GM19395 (cell line): ENCODE results near the gene PKP4.

Experiments used
- ATAC-seq: cut with Tn5 transposase; IDR thresholded peaks from one replicate; pipeline ENCODE4 v1.9.1; 2021; ENCODE audit warnings: mild to moderate bottlenecking, moderate library complexity; ENCODE audit not compliant: unreplicated experiment

The PKP4 gene

DNA sequence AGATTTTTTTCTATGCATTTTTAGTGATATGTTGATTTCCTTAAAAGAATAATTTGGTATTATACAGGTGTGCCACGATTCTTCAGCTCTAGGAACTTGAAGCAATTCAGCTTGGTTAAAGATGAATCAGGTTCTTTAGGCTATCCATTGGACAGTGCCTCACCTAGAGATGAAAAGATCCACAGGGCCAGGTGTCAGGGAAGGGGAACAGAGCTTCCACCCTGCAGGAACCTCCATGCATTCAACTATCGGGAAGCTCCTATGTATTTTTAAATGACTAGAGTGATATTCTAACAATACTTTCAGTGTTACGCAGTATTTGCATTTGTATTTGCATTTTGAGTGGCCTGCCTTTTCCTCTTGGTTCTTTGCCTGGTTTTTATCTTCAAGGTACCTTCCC is 40.2 kb downstream of the PKP4 start:
- ATAC-seq = no peak

DNA sequence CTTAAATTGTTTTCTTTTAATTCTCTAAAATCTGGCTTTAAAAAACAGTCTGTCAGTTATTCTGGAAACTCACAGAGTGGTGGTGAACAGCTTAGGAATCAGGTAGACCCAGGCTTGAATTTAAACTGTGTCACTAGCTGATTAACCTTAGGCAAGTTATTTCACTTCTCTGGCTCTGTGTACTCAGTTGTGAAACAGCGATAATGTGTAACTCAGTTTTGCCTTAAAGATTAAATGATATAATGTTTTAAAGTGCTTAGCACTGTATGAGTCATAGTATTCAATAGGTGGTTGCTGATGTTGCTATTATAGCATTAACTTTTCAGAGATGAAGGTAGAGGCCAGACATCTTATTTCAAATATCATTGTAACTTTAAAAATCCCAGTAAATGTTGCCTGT is 40.7 kb downstream of the PKP4 start:
- no peak for ATAC-seq

DNA sequence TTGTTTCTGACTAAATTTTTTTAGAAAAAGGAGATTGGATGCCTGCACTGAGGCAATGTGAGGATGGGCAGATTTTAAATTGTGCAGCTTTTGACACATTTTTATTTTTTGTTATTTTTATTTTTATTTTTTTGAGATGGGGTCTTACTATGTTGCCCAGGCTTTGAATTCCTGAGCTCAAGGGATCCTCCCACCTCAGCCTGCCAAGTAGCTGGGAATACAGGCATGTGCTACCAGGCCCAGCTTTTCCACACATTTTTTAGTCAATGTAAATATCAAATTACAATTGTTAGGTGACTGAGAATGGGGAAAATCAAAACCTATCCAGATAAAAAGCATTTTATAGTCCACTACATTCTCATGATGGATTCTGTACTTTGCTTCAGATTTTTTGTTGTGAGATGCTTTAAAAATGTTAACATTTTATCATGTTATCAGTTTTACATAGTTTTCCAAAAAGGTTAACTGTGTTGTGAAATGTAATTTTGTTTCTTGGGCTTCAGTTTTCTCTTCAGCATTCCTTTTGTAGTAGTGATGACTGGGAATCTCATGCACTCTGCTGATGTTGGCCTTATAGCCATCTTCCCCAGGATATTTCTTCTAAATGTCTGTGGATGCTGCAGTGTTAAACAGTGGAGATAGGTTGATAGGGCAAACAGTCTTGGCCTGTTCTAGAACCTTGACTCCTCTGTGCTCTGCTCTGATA is 41.4 kb downstream of the PKP4 start:
- ATAC-seq = no peak

DNA sequence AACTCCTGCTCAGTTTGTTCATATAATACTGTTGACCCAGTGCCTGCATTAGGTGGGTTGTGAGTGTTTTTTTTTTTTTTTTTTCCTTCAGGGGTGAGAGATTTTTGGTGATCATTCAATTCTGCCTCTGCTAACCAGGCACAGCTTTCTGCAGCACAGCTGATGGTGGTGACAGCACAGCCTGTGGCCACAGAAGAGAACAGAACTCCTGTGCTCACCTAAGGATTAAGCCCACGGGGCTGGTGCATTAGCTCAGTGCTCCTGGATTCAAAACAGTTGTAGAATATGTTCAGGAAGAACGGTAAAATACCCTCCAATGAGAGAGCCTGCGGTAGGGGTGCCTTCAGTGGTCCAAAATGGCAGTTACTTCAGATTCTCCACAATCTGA is 42.0 kb downstream of the PKP4 start:
- no peak for ATAC-seq

DNA sequence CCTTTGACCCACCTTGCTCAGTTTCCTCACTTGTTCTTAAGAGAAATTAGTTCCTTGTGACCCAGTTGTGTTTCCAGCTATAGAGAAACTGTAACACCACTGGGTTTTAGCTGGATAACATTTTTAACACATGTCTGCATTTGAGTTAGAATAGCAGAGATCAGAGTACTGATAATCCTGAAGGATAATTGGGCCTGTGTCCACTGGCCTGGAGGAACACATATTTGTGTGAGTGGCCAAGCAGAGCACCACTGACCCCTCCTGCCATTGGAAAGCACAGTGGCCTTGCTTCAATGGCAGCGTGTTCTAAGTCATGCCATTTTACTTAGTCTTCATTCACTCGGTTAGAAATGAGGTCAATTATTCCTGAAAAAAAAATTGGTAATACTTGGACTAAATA is 42.6 kb downstream of the PKP4 start:
- ATAC-seq = no peak

DNA sequence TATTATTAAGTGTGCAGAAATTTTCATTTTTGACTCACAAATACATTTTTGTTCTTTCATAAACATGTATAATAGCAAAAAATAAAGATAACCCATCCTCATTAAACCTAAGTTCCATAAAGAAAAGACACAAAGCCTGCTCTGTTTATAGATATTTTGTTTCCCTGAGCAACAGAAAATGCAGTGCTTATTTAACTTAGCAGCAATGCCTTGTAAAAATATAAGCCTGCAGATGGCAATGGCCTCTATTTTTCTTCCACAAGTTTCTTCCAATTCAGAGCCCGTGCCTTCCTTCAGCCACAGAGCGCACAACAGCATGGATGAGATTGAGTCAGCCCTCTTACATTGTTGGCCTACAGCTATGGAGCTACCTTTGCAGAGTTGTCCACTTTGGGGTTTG is 43.6 kb downstream of the PKP4 start:
- no peak for ATAC-seq

DNA sequence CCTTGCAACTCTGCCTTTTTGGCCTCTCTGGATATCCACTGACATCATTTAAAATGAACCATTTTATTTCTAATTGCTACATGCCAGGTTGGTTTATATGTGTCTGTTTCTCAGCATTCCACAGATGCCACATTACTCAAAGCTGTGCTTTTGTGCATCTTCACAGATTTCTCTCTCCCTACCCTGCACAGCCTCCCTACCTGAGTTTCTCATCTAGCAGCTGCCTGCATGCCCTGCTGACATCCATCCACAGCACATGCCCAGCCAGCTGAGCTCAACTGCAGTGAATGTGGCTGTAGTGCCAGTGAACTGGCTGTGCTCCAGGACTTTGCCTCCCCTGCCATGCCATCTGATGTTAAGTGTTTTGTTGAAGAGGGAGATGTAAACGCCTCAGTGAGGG is 44.5 kb downstream of the PKP4 start:
- ATAC-seq = no peak

DNA sequence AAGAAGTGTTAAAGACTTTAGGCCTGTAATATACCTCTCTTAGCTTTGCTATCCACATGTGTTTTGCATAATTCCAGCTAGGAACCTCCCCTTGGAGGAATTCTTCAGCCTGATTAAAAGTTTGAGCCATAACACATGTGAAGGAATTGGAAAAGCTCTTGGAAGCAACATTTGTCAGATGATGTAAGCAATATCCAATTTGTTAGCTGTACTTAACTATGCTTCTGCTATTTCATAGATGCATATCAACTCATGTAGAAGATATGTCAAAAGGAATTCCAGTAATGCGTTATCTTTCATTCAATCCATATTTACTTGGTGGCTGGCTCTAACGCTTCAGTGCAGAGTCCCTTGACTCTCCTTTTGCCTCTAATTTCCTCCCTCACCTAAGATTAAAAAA is 46.2 kb downstream of the PKP4 start:
- ATAC-seq = no peak

DNA sequence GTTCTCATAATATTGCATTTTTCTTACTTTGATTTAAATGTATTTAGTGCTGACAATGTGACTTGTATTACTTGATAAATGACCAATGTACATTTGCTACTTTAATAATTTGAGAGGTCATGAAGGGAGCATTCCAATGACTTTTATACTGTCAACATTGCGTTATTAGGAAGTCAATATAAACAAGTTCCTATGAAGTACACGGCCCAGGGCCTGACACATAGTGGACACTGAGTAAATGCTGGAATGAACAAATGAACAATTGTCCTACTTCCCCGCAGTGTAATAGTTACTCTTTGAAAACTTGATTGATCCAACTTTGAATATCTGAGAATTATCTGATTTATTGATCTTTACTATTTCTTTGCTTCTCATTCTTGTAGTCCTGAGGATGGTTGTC is 47.3 kb downstream of the PKP4 start:
- ATAC-seq = no peak

DNA sequence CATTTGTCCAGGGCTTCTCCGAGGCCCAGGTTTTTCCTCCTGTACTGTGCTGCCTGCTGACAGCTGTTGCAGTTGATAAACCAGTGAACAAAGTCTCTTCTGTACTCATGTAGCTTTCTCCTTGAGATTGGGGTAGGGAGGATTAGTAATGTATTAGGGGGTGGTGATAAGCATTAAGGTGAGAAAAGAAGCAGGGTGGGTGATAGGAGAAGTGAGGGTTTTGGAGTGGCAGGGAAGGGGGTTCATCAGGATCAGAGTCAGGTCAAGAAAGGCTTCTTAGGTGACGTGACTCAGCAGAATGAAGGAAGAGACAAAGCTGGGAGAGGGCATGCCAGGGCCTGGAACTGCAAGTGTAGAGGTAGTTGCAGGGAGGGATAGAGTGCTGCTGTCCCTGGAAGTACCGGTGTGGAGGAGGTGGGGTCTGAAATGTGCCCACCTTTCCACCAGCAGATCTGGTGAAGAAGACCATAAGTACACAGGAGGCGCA is 48.7 kb downstream of the PKP4 start:
- no peak for ATAC-seq

DNA sequence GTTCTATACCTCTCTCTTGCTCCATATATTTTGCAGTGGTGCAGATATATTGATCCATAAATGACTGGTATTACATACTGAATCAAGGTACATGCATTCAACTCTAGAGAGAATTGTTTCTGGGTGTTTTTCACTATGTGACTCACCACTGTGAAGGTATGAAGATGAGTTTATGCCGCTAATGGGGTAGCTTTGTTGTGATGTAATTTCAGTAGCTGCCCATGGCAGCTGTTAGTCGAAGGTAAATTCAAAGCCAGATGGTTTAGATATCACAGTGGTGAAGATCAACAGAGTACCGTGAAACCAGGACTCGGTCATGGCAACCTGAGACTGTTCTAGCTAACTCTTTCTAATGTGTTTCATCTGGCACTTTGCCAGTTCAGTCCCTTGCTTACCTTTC is 50.4 kb downstream of the PKP4 start:
- peak; percentile 64 for ATAC-seq

DNA sequence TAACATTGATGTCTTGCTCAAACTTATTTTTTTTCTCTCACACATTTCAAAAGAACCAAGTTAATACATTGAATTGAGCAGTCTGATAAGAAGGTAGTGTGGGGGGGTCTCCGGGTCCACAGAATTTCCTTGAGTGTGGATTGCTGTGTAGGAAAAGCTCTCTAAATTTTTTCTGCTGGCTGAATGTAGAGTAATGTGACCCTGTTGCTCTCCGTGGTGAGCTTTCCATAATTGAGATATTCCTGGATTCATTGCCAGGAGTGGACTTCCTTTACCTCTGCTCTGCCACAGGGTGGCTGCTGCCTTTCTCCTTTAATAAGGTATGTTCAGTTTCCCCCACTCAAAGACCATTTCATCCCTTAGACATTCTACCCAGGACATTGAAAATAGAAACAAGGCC is 50.9 kb downstream of the PKP4 start:
- no peak for ATAC-seq

DNA sequence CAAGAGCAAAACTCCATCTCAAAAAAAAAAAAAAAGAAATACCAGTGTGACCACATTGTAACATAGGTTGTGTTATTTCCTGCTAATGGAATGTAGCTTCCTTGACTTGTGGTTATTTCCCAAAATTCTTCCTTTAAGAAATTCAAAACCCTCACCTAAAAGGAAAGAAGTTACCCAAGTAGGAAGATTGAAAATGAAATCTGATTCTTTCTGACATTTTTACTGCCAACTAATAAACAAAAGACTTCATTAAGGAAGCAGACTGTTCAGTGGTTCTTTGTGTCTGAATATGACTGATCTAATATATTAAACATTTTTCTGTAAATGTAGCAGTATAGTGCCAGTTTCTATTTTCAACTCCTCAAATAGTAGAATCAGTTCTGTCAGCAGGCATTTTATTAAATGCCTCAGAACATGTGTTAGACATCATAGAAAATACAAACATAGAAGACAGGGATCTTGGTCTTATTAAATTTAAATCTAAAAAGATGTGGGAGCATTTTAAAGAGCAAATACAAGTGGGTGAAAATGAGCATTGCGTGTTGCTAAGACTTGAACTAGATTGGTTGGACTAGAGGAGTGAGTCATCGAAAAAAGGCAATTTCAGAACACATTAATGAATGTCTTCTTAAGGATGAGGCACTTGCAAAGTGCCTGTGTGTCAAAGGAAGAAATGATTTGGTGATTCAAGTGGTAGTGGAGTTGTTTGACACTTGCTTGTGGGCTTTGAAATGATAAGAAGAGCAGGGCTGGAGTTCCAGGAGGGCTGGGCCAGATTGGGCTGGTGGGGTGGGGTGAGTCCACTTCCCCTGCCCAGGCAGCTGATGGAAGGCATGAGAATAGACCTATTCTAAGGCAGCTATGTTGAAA is 53.4 kb downstream of the PKP4 start:
- no peak for ATAC-seq

DNA sequence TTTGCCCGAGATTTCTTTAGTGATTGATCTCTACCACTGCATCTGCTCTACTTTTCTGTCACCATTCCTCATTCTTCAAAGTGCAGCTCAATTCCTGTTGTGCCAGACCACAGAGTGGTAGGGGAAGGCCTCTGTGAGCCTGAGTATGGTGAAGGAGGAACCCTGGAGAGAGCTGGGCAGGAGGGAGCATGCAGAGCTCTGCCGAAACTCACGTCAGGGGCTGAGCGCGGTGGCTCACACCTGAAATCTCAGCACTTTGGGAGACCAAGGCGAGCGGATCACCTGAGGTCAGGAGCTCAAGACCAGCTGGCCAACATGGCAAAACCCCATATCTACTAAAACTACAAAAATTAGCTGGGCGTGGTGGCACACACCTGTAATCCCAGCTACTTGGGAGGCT is 54.1 kb downstream of the PKP4 start:
- ATAC-seq = no peak

DNA sequence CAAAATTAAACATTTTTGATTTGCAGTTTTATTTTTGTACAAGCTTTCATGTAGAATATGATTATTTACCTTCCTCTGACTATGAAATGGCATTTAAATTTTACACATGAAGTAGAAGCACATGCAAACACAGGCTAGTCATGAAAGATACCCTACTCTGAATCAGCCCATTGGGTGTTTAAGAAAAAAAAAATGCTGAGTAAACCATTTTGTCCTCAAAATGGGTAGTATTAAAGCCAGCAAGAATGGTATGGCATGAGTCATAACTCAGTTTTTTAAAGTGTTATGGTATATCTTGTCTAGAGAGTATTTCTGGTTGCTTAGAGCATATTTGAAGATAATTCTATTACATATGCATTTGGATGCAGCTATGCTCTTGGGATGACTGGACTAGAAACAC is 55.0 kb downstream of the PKP4 start:
- ATAC-seq = no peak

DNA sequence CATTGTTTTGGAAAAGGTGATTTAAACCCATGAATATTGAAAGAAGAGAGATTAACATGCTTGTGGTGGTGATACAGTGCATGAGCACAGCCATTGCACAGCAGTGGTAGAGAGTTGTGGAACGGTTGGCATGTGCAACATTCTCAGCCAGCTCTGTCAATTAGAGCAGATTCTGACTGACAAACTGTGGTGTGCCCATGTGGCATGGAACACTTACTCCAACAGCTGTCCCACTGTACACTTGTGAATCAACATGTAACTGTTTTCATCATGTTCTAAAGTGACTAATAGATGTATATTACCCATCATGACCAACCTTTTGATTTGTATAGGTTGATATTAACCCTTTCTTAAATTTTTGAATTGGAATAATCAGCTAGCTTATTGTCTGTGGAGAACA is 55.6 kb downstream of the PKP4 start:
- no peak for ATAC-seq

DNA sequence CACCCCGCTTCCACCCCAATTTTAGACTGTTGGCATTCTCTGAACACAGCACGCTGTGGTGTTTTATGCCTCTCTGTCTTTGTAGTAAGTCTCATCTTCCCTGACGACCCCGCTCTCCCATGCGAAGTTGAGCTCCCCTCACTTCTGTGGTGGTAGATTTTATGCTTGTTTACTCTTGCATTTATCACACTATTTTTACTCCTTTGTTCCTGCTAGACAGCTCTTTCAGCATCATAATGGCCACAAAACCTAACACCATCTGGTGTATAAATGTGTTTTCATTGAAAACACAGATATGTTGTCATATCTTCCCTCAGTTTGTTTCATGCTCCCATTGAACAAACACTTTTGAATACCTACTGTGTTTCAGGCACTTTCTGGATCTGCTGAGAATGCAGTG is 57.1 kb downstream of the PKP4 start:
- ATAC-seq = no peak

DNA sequence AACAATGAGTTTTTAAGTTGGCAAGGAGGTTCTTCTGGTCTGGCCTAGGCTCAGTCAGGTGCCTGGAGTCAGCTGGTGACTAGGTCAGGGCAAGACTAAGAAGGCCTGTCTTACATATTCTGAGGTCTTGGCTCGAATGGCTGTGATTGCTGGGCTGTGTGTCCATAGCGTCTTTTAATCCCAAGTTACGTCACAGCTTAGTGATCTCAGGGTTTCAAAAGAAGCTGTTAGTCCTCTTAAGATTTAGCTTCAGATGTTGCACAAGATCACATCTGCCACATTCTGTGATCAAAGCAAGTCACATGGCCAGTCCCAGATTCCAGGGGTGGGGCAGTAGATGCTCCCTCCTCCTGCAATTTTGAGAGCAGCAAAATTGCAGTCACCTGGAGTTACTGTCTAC is 61.3 kb downstream of the PKP4 start:
- ATAC-seq = no peak

DNA sequence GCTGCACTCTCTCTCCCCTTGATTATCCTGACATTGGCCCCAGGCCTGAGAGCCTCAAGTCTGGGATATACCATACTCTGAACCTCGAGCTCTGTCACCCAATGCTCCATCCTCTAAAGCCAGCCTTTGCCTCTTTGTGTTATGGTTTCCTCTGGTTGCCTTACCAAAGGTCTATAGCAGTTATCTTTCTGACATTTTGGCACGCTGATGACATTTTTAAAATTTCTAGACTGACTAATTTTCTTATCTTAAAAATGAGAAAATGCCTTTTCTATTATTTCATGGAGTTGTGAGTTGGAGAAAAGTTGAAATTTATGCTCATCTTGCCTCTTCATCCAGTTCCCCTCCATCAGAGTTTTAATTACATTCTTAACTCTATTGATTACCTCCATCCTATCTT is 62.7 kb downstream of the PKP4 start:
- no peak for ATAC-seq

DNA sequence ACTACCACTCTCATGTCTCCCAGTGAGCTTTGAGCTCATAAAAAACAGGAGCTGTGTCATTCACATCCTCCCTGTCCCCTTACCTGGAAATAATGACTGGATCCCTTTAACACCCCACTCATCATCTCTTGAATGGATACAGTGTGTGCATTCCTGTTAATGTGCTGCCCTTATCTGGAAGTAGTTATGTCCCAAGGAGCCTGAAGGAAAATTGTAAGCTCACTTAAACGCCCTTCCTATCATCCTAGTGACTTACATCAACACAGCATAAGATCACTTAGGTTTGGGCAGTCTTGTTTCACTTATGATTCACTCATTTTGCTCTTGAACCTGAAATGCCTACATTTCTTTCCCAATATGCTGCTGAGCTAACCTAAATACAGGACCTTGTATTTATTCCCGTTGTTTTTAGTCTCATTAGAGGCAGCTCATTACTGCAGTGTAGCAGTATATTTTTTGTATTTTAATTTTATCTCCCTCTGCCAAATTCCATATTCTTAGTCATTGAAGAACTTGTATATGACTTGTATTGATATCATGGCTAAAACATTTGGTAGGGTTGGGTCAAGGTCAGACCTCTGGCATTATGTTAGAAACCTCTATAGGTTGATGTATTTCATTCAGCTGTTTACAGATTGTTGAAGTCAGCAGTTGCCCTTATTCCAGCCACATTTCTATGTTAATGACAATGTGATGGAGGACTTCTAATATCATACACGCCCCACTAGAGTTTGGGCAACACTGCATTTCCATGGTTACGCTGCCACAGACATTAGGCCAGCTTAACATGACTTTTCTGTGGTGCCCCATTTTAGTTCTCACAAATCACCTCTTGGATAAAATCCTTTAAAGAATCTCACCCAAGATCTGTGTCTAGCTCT is 72.9 kb downstream of the PKP4 start:
- no peak for ATAC-seq

DNA sequence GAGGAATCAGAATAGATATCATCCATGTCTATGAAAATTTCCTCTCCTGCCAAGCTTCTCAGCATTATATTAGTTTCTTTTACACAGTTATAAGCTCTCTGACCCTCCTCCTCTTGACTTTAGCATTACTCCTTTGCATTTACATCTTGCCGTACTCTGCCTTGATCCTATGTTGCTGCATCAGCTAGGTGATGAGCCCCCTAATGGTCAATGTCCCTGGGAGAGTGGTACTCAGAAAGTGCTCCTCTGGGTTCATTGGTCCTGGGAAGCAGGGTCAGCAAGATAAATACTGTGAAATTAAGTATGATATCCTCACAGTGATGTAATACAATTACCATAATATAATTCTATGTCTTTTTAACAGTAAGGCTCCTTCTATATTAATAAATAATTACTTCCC is 74.1 kb downstream of the PKP4 start:
- no peak for ATAC-seq
